ENCODE measurements around the gene EXOSC6.

DNA sequence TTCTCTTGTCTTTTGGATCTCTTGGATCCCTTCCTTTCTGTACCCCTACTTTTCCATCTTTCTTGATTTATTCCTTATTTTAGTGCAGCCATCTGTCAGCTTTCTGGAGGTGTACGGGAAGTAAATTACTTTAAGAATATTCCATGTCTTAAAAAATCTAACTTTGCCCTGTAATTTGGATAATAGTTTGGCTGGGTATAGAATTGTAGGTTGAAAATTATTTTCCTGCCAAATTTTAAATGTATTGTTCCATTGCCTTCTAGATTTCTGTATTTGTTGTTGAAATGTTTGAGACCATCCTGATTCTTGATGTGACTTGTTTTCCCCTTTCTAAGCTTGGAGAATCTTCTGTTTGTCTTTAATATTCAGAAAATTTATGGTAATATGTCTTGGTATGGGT, 49.4 kb upstream of the EXOSC6 start:
- no peak for TF ChIP-seq BACH2 (CRISPR knock-in tag; IDR thresholded peaks at IDR 0.05; ENCODE audit: borderline replicate concordance)
- TF ChIP-seq ARNTL (CRISPR knock-in tag; IDR thresholded peaks at IDR 0.05; ENCODE audit: borderline replicate concordance, low read depth) = no peak
